ENCODE measurements around the gene SCT. TPM values are rescaled to one million over a fixed set of nuclear protein-coding genes. Genes with fewer than 3 reads are reported as not detected.

The SCT gene
- not detected in 5 replicates for total RNA-seq (2022; extraction: Qiagen RNA extraction; ENCODE audit: low read depth)

GRCh38 chr11:626475-627307 lies at the start of gene SCT:
Gene SCT (minus strand): TSS chr11:627181. CDS start chr11:627143, 38 bp downstream.

GRCh38 chr11:636511-637332 lies 9.7 kb upstream of the SCT start, which contains the start of gene DRD4:
Gene DRD4 (plus strand): TSS chr11:637269. CDS start chr11:637305, 36 bp downstream.

GRCh38 chr11:624705-625635 lies 2.0 kb downstream of the SCT start, which contains the start of gene CDHR5:
Gene CDHR5 (minus strand): TSS chr11:624955. CDS start chr11:624902, 53 bp downstream.

GRCh38 chr11:615504-616319 lies 11.3 kb downstream of the SCT start, which contains the start of gene IRF7:
Gene IRF7 (minus strand): TSS chr11:615950. CDS start chr11:615364, 586 bp downstream.

Other genes with a start within 250 kb of the SCT start
- 31.8 to 41.0 TPM (median 36.8 TPM) in 5 replicates for gene PKP3, start 233.0 kb downstream of the SCT start, total RNA-seq (2022; extraction: Qiagen RNA extraction; ENCODE audit: low read depth)
- gene SIGIRR, start 212.2 kb downstream of the SCT start, total RNA-seq (2022; extraction: Qiagen RNA extraction; ENCODE audit: low read depth), result 68.0 to 93.2 TPM (median 84.7 TPM) in 5 replicates
- gene ANO9, start 185.2 kb downstream of the SCT start, total RNA-seq (2022; extraction: Qiagen RNA extraction; ENCODE audit: low read depth), result 0.52 to 1.3 TPM (median 0.62 TPM) in 5 replicates
- 32.2 to 50.9 TPM (median 44.1 TPM) in 5 replicates for gene PTDSS2, start 176.9 kb downstream of the SCT start, total RNA-seq (2022; extraction: Qiagen RNA extraction; ENCODE audit: low read depth)
- gene RNH1, start 119.9 kb downstream of the SCT start, total RNA-seq (2022; extraction: Qiagen RNA extraction; ENCODE audit: low read depth), result 132 to 175 TPM (median 155 TPM) in 5 replicates
- gene HRAS, start 91.6 kb downstream of the SCT start, total RNA-seq (2022; extraction: Qiagen RNA extraction; ENCODE audit: low read depth), result 108 to 150 TPM (median 128 TPM) in 5 replicates
- 0.40 to 0.70 TPM (median 0.55 TPM) in 5 replicates for gene LRRC56, start 89.7 kb downstream of the SCT start, total RNA-seq (2022; extraction: Qiagen RNA extraction; ENCODE audit: low read depth)
- 2.1 to 2.9 TPM (median 2.2 TPM) in 5 replicates for gene LMNTD2, start 66.4 kb downstream of the SCT start, total RNA-seq (2022; extraction: Qiagen RNA extraction; ENCODE audit: low read depth)
- gene RASSF7, start 66.2 kb downstream of the SCT start, total RNA-seq (2022; extraction: Qiagen RNA extraction; ENCODE audit: low read depth), result 30.2 to 36.0 TPM (median 31.5 TPM) in 5 replicates
- 28.2 to 38.2 TPM (median 34.3 TPM) in 5 replicates for gene PHRF1, start 50.7 kb downstream of the SCT start, total RNA-seq (2022; extraction: Qiagen RNA extraction; ENCODE audit: low read depth)
- 4.0 to 7.8 TPM (median 6.7 TPM) in 5 replicates for gene IRF7, start 11.2 kb downstream of the SCT start, total RNA-seq (2022; extraction: Qiagen RNA extraction; ENCODE audit: low read depth)
- gene CDHR5, start 2.2 kb downstream of the SCT start, total RNA-seq (2022; extraction: Qiagen RNA extraction; ENCODE audit: low read depth), result 0.02 to 0.05 TPM in 2 of 5 replicates, not detected in the others
- gene DRD4, start 10.1 kb upstream of the SCT start, total RNA-seq (2022; extraction: Qiagen RNA extraction; ENCODE audit: low read depth), result 0.17 to 0.43 TPM (median 0.24 TPM) in 5 replicates
- 23.3 to 39.2 TPM (median 31.9 TPM) in 5 replicates for gene DEAF1, start 68.0 kb upstream of the SCT start, total RNA-seq (2022; extraction: Qiagen RNA extraction; ENCODE audit: low read depth)
- gene TMEM80, start 68.6 kb upstream of the SCT start, total RNA-seq (2022; extraction: Qiagen RNA extraction; ENCODE audit: low read depth), result 8.4 to 10.9 TPM (median 9.5 TPM) in 5 replicates
- gene EPS8L2, start 79.0 kb upstream of the SCT start, total RNA-seq (2022; extraction: Qiagen RNA extraction; ENCODE audit: low read depth), result 71.0 to 121 TPM (median 114 TPM) in 5 replicates
- gene TALDO1, start 120.3 kb upstream of the SCT start, total RNA-seq (2022; extraction: Qiagen RNA extraction; ENCODE audit: low read depth), result 427 to 504 TPM (median 430 TPM) in 5 replicates
- 37.5 to 49.3 TPM (median 45.9 TPM) in 5 replicates for gene GATD1, start 150.3 kb upstream of the SCT start, total RNA-seq (2022; extraction: Qiagen RNA extraction; ENCODE audit: low read depth)
- 0.81 to 2.3 TPM (median 1.6 TPM) in 5 replicates for gene CEND1, start 162.9 kb upstream of the SCT start, total RNA-seq (2022; extraction: Qiagen RNA extraction; ENCODE audit: low read depth)
- gene SLC25A22, start 171.1 kb upstream of the SCT start, total RNA-seq (2022; extraction: Qiagen RNA extraction; ENCODE audit: low read depth), result 24.3 to 40.1 TPM (median 33.7 TPM) in 5 replicates
- gene PIDD1, start 178.1 kb upstream of the SCT start, total RNA-seq (2022; extraction: Qiagen RNA extraction; ENCODE audit: low read depth), result 9.7 to 16.8 TPM (median 13.3 TPM) in 5 replicates
- gene RPLP2, start 182.8 kb upstream of the SCT start, total RNA-seq (2022; extraction: Qiagen RNA extraction; ENCODE audit: low read depth), result 1,681 to 2,398 TPM (median 2,293 TPM) in 5 replicates
- gene PNPLA2, start 191.7 kb upstream of the SCT start, total RNA-seq (2022; extraction: Qiagen RNA extraction; ENCODE audit: low read depth), result 40.4 to 57.7 TPM (median 52.1 TPM) in 5 replicates
- gene CRACR2B, start 200.7 kb upstream of the SCT start, total RNA-seq (2022; extraction: Qiagen RNA extraction; ENCODE audit: low read depth), result 3.1 to 4.7 TPM (median 3.6 TPM) in 5 replicates
- gene CD151, start 205.8 kb upstream of the SCT start, total RNA-seq (2022; extraction: Qiagen RNA extraction; ENCODE audit: low read depth), result 728 to 834 TPM (median 790 TPM) in 5 replicates
- gene POLR2L, start 215.3 kb upstream of the SCT start, total RNA-seq (2022; extraction: Qiagen RNA extraction; ENCODE audit: low read depth), result 546 to 649 TPM (median 614 TPM) in 5 replicates
- gene TSPAN4, start 215.7 kb upstream of the SCT start, total RNA-seq (2022; extraction: Qiagen RNA extraction; ENCODE audit: low read depth), result 132 to 188 TPM (median 168 TPM) in 5 replicates